ENCODE measurements around the gene TRAPPC3. TPM values are rescaled to one million over a fixed set of nuclear protein-coding genes. Genes with fewer than 3 reads are reported as not detected.

TRAPPC3 gene
- total RNA-seq, 1 experiment from 2014 or later: 119 TPM

DNA sequence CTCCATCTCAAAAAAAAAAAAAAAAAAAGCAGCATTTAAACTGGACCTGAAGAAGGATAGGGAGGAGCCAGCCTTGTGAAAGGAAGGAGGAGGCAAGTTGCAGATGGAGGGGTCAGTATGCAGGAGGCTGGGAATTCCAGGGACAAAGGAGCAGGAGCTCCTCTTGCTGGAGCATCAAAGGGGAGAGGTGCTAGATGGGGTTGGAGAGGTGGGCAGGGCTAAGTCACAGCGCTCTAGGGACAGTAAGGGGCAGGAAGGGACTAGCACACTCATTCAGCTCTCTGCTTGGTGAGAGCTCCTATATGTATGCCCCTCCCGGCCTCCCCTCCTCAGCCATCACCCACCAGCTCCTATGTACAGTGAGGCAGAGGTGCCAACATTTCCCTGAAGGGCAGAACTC, 33.4 kb upstream of the TRAPPC3 start:
- Histone ChIP-seq H3K27me3 (ENCODE audit: low read length) (no peaks in the 10 kb centered on the region), H3K36me3 (ENCODE audit: low read depth, low read length) (peaks cover 18% of the 10 kb centered on the region), H3K27ac (ENCODE audit: low read length) (no peak overlapping the region), H3F3A (ENCODE audit: low read length, unreplicated experiment) (no peaks in the 10 kb centered on the region), H3K79me2 (ENCODE audit: low read length) (no peaks in the 10 kb centered on the region), H3K4me1 (ENCODE audit: insufficient read depth, low read length) (peaks cover 3% of the 10 kb centered on the region; the same call in 1 of the 2 replicates), H3K4me2 (ENCODE audit: low read length) (no peak overlapping the region), H4K20me1 (ENCODE audit: low read length) (no peaks in the 10 kb centered on the region), H3K9me2 (replicated peaks; ENCODE audit: low read length) (no peaks in the 10 kb centered on the region), H2AFZ (ENCODE audit: low read length) (no peak overlapping the region), H3K9me3 (ENCODE audit: low read length) (no peaks in the 10 kb centered on the region), H3K9ac (ENCODE audit: low read length) (no peak overlapping the region), H3K4me3 (ENCODE audit: low read length) (no peak overlapping the region)
- intact Hi-C loops (cut with micrococcal nuclease): no loop called here
- POLR2A ChIA-PET (ENCODE audit: unreplicated experiment): interaction anchor here (0.7 kb wide), 1 partner anchor 22 kb away, joined by 41 read pairs; no protein-coding TSS in a partner anchor
- DNase-seq (no peak), ATAC-seq (no peak)
- no TSS peak for BruUV-seq (replicated peaks)
- TF ChIP-seq EZH2 (IDR thresholded peaks at IDR 0.05; ENCODE audit: low read length, unreplicated experiment) (no peak), EZH2phosphoT487 (IDR thresholded peaks at IDR 0.05; ENCODE audit: borderline replicate concordance, low read length) (no peak)
- TF ChIP-seq, protein P1, sequence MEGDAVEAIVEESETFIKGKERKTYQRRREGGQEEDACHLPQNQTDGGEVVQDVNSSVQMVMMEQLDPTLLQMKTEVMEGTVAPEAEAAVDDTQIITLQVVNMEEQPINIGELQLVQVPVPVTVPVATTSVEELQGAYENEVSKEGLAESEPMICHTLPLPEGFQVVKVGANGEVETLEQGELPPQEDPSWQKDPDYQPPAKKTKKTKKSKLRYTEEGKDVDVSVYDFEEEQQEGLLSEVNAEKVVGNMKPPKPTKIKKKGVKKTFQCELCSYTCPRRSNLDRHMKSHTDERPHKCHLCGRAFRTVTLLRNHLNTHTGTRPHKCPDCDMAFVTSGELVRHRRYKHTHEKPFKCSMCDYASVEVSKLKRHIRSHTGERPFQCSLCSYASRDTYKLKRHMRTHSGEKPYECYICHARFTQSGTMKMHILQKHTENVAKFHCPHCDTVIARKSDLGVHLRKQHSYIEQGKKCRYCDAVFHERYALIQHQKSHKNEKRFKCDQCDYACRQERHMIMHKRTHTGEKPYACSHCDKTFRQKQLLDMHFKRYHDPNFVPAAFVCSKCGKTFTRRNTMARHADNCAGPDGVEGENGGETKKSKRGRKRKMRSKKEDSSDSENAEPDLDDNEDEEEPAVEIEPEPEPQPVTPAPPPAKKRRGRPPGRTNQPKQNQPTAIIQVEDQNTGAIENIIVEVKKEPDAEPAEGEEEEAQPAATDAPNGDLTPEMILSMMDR (conservative IDR thresholded peaks at IDR 0.05; ENCODE audit: low read depth, low read length): no peak
- CTCF ChIA-PET: no interaction called here

DNA sequence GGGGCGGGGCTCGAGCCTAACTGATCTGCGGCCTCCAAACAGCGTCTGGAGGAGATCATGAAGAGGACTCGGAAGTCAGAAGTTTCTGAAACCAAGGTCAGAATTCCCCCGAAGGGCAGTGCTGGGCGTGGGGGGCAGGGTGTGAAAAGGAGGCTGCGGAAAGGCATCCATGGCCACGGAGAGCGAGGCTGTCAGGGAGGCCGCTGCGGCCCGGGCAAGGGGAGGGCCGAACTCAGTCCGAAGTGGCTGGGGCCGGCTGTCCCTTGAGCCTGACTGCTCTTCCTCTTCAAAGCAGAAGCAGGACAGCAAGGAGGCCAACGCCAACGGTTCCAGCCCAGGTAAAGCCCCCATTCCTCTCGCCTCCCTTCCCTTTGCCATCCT, 29.9 kb upstream of the TRAPPC3 start:
- H3K27me3 ChIP-seq (ENCODE audit: low read length): no peaks in the 10 kb centered on the region
- peaks cover 2% of the 10 kb centered on the region; the same call in 1 of the 2 replicates for H3K79me2 ChIP-seq (ENCODE audit: low read length)
- intact Hi-C loops (cut with micrococcal nuclease): no loop called here
- H3K9ac ChIP-seq (ENCODE audit: low read length): no peak overlapping the region
- H4K20me1 ChIP-seq (ENCODE audit: low read length): no peaks in the 10 kb centered on the region
- no peaks in the 10 kb centered on the region for H3K4me1 ChIP-seq (ENCODE audit: insufficient read depth, low read length)
- H3K9me2 ChIP-seq (replicated peaks; ENCODE audit: low read length): no peaks in the 10 kb centered on the region
- ChIA-PET POLR2A (ENCODE audit: unreplicated experiment) (no interaction called here), CTCF (no interaction called here)
- H3K9me3 ChIP-seq (ENCODE audit: low read length): no peaks in the 10 kb centered on the region
- no peak overlapping the region for H3K27ac ChIP-seq (ENCODE audit: low read length)
- H2AFZ ChIP-seq (ENCODE audit: low read length): no peak overlapping the region
- no peaks in the 10 kb centered on the region for H3F3A ChIP-seq (ENCODE audit: low read length, unreplicated experiment)
- no peak for DNase-seq
- no peak for TF ChIP-seq EZH2phosphoT487 (IDR thresholded peaks at IDR 0.05; ENCODE audit: borderline replicate concordance, low read length)
- TF ChIP-seq EZH2 (IDR thresholded peaks at IDR 0.05; ENCODE audit: low read length, unreplicated experiment): no peak
- TF ChIP-seq, protein P1 (conservative IDR thresholded peaks at IDR 0.05; ENCODE audit: low read depth, low read length): no peak
- no peak for ATAC-seq
- no TSS peak for BruUV-seq (replicated peaks)
- peaks cover 29% of the 10 kb centered on the region for H3K36me3 ChIP-seq (ENCODE audit: low read depth, low read length)
- H3K4me2 ChIP-seq (ENCODE audit: low read length): no peak overlapping the region
- H3K4me3 ChIP-seq (ENCODE audit: low read length): no peak overlapping the region

DNA sequence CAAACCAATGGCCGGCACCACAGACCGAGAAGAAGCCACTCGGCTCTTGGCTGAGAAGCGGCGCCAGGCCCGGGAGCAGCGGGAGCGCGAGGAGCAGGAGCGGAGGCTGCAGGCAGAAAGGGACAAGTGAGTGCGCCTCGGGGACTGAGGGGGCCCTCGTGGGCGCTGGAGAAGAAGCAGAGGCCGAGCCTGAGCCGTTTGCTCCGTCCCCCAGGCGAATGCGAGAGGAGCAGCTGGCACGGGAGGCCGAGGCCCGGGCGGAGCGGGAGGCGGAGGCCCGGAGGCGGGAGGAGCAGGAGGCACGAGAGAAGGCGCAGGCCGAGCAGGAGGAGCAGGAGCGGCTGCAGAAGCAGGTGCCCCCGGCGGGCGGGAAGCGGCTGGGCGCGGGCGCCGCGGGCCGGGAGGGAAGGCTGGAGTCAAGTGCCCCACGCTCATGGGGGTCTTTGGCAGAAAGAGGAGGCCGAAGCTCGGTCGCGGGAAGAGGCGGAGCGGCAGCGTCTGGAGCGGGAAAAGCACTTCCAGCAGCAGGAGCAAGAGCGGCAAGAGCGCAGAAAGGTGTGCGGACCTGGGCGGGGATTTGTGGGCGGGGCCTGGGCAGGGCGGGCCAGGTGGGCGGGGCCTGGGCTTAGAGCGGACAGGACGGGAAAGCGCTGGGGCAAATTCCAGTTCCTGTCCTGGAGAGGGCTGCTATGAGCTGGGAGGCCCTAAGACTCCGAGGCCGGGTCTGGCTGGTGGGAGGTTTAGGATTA, 29.4 kb upstream of the TRAPPC3 start:
- TF ChIP-seq, protein P1 (conservative IDR thresholded peaks at IDR 0.05; ENCODE audit: low read depth, low read length): no peak
- TF ChIP-seq EZH2 (IDR thresholded peaks at IDR 0.05; ENCODE audit: low read length, unreplicated experiment) (no peak), EZH2phosphoT487 (IDR thresholded peaks at IDR 0.05; ENCODE audit: borderline replicate concordance, low read length) (no peak)
- Histone ChIP-seq H3K27ac (ENCODE audit: low read length) (no peak overlapping the region), H3F3A (ENCODE audit: low read length, unreplicated experiment) (no peaks in the 10 kb centered on the region), H2AFZ (ENCODE audit: low read length) (no peak overlapping the region), H4K20me1 (ENCODE audit: low read length) (no peaks in the 10 kb centered on the region), H3K4me1 (ENCODE audit: insufficient read depth, low read length) (peaks cover 2% of the 10 kb centered on the region), H3K4me3 (ENCODE audit: low read length) (no peak overlapping the region), H3K9ac (ENCODE audit: low read length) (no peak overlapping the region), H3K27me3 (ENCODE audit: low read length) (no peaks in the 10 kb centered on the region), H3K9me2 (replicated peaks; ENCODE audit: low read length) (no peaks in the 10 kb centered on the region), H3K4me2 (ENCODE audit: low read length) (no peak overlapping the region), H3K79me2 (ENCODE audit: low read length) (peaks cover 7% of the 10 kb centered on the region; the same call in 1 of the 2 replicates), H3K36me3 (ENCODE audit: low read depth, low read length) (peaks cover 34% of the 10 kb centered on the region), H3K9me3 (ENCODE audit: low read length) (no peaks in the 10 kb centered on the region)
- intact Hi-C loops (cut with micrococcal nuclease): no loop called here
- DNase-seq (no peak), ATAC-seq (no peak)
- ChIA-PET POLR2A (ENCODE audit: unreplicated experiment) (no interaction called here), CTCF (no interaction called here)
- no TSS peak for BruUV-seq (replicated peaks)
